A549 (cell line): Measurements from ENCODE around the gene TTLL11.

Source experiments
- EHF ChIP-seq: fragments of 250-450 bp; sonication (Bioruptor Pico); IDR thresholded peaks from 2 replicates; pipeline ENCODE4 v1.5.0; 2020; ENCODE audit warnings: mild to moderate bottlenecking
- EHMT2 ChIP-seq: fragments of 200-600 bp; sonication (generic); IDR thresholded peaks from 2 replicates; pipeline ENCODE4 v1.6.1; 2016; ENCODE audit warnings: antibody characterized with exemption, low read depth, mild to moderate bottlenecking, moderate library complexity
- HOXB13 ChIP-seq: fragments of 250-450 bp; sonication (Bioruptor Pico); IDR thresholded peaks from 2 replicates; pipeline ENCODE4 v1.5.0; 2020; ENCODE audit warnings: low read depth, mild to moderate bottlenecking, moderate library complexity
- JUNB ChIP-seq: fragments of >200 bp; sonication (Bioruptor Twin); formaldehyde crosslinking; IDR thresholded peaks from 2 replicates; pipeline ENCODE4 v1.6.1; 2016
- KDM1A ChIP-seq: fragments of 200-600 bp; sonication (generic); IDR thresholded peaks from 2 replicates; pipeline ENCODE4 v1.6.1; 2016; ENCODE audit warnings: low read depth, mild to moderate bottlenecking
- MYC ChIP-seq: IDR thresholded peaks from 2 replicates; pipeline ENCODE4 v1.6.1; 2012; ENCODE audit warnings: mild to moderate bottlenecking, inconsistent platforms, low read length, improper control_type of control experiment, borderline replicate concordance
- PHF8 ChIP-seq: fragments of 200-600 bp; sonication (generic); IDR thresholded peaks from 2 replicates; pipeline ENCODE4 v1.6.1; 2016; ENCODE audit warnings: low read depth, mild to moderate bottlenecking, antibody characterized with exemption, moderate library complexity, borderline replicate concordance
- POLR2A ChIP-seq: IDR thresholded peaks from 2 replicates; pipeline ENCODE4 v1.6.1; 2012; ENCODE audit warnings: mild to moderate bottlenecking, low read length
- RAD21 ChIP-seq, 2 experiments: fragments of >200 bp in 1 of 2; sonication (Bioruptor Twin) in 1 of 2; formaldehyde crosslinking in 1 of 2; IDR thresholded peaks in 1 of 2; conservative IDR thresholded peaks in 1 of 2; 2 replicates in 1 of 2; 3 replicates in 1 of 2; pipeline ENCODE4 v1.6.1; 2012 to 2018; ENCODE audit warnings: inconsistent platforms in 1 of 2
- TF ChIP-seq, protein P1 (sequence below): fragments of >200 bp; sonication (Bioruptor Twin); formaldehyde crosslinking; IDR thresholded peaks from 3 replicates; pipeline ENCODE4 v1.5.1; 2016
- TF ChIP-seq, protein P2 (sequence below): IDR thresholded peaks from 2 replicates; pipeline ENCODE4 v1.6.1; 2012

DNA sequence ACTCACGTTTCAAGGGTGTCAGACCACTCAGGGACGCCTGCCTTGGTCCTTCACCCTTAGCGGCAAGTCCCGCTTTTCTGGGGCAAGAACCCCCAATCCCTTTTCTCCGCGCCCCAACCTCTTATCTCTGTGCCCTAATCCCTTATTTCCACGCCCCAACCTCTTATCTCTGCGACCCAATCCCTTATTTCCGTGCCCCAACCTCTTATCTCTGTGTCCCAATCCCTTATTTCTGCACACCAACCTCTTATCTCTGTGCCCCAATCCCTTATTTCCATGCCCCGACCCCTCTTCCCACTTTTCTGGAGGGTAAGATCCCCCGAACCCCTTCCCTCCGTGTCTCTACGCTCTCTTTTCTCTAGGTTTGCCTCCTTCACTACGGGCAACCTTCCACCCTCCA, 302.3 kb downstream of the TTLL11 start:
- TF ChIP-seq JUNB, result no peak
- TF ChIP-seq POLR2A, result no peak
- TF ChIP-seq PHF8, result no peak
- no peak for TF ChIP-seq KDM1A
- TF ChIP-seq, protein P1, sequence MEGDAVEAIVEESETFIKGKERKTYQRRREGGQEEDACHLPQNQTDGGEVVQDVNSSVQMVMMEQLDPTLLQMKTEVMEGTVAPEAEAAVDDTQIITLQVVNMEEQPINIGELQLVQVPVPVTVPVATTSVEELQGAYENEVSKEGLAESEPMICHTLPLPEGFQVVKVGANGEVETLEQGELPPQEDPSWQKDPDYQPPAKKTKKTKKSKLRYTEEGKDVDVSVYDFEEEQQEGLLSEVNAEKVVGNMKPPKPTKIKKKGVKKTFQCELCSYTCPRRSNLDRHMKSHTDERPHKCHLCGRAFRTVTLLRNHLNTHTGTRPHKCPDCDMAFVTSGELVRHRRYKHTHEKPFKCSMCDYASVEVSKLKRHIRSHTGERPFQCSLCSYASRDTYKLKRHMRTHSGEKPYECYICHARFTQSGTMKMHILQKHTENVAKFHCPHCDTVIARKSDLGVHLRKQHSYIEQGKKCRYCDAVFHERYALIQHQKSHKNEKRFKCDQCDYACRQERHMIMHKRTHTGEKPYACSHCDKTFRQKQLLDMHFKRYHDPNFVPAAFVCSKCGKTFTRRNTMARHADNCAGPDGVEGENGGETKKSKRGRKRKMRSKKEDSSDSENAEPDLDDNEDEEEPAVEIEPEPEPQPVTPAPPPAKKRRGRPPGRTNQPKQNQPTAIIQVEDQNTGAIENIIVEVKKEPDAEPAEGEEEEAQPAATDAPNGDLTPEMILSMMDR, result no peak
- no peak for TF ChIP-seq RAD21 (conservative IDR thresholded peaks at IDR 0.05 in 1 of 2, IDR thresholded peaks at IDR 0.05 in 1 of 2)
- TF ChIP-seq EHF (CRISPR knock-in tag), result no peak
- TF ChIP-seq, protein P2, sequence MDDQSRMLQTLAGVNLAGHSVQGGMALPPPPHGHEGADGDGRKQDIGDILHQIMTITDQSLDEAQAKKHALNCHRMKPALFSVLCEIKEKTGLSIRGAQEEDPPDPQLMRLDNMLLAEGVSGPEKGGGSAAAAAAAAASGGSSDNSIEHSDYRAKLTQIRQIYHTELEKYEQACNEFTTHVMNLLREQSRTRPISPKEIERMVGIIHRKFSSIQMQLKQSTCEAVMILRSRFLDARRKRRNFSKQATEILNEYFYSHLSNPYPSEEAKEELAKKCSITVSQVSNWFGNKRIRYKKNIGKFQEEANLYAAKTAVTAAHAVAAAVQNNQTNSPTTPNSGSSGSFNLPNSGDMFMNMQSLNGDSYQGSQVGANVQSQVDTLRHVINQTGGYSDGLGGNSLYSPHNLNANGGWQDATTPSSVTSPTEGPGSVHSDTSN, result no peak
- TF ChIP-seq MYC, result no peak
- TF ChIP-seq HOXB13 (CRISPR knock-in tag), result no peak
- TF ChIP-seq EHMT2, result no peak
